Fibroblast of skin of abdomen (primary cell): ENCODE results near the gene LRP1-AS.

ENCODE experiments used
- DNase-seq: peaks from one replicate; pipeline ENCODE4 v3.0.0-alpha.2; 2013

LRP1-AS gene

DNA sequence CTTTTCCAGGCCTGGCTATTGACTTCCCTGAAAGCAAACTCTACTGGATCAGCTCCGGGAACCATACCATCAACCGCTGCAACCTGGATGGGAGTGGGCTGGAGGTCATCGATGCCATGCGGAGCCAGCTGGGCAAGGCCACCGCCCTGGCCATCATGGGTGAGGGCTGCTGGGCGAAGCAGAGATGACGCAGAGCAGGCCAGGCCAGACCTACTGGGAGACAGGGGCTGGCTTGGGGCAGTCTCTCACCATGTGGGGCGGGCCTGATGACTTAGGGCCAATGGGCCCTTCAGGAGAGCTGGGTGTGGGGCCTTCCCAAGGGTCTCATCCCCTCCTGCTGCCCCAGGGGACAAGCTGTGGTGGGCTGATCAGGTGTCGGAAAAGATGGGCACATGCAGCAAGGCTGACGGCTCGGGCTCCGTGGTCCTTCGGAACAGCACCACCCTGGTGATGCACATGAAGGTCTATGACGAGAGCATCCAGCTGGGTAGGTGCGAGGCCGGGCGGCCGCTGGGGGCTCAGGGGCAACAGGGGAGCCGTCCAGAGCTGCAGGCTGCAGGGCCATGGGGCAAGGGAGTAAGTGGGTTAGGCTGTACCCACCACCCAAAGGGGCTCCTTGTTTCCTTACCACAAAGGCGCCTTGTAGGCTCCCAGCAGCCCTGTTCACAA is 33.0 kb upstream of the LRP1-AS start:
- DNase-seq: no peak

DNA sequence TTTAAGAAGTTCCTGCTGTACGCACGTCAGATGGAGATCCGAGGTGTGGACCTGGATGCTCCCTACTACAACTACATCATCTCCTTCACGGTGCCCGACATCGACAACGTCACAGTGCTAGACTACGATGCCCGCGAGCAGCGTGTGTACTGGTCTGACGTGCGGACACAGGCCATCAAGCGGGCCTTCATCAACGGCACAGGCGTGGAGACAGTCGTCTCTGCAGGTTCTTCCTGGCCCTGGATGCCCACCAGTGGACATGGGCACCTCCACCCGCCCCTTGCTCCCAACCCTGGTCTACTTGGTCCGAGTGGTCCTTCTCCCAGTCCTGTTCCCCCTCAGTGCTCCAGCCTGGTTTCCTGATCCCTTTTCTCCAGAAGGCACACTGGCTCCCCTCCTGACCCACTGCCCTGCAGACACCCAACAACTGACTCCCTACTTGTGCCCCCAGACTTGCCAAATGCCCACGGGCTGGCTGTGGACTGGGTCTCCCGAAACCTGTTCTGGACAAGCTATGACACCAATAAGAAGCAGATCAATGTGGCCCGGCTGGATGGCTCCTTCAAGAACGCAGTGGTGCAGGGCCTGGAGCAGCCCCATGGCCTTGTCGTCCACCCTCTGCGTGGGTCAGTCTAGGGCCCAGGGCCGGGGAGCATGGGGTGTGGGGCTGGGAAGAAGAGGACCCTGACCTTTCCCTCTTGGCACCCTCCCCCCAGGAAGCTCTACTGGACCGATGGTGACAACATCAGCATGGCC is 32.1 kb upstream of the LRP1-AS start:
- DNase-seq: no peak

DNA sequence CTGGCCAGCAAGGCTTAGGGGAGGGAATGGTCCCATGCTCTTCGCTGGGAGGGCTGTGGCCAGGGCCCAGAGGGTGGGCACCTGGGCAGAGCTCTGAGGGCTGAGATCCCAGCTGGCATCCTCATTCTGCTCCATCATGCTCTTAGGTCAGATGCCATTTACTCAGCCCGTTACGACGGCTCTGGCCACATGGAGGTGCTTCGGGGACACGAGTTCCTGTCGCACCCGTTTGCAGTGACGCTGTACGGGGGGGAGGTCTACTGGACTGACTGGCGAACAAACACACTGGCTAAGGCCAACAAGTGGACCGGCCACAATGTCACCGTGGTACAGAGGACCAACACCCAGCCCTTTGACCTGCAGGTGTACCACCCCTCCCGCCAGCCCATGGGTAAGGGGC is 30.8 kb upstream of the LRP1-AS start:
- no peak for DNase-seq

DNA sequence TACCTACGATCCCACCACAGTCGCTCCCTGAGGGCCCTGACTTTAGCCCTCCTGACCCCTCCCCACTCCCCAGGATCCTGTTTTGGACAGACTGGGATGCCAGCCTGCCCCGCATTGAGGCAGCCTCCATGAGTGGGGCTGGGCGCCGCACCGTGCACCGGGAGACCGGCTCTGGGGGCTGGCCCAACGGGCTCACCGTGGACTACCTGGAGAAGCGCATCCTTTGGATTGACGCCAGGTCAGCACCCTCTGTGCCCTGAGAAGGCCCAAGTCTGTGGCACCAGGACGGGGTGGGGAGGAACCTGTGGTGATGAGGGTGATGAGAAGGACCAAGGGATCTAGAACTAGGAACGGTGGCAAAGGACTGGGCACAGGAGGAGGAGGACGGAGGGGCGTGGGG is 29.9 kb upstream of the LRP1-AS start:
- DNase-seq: no peak

DNA sequence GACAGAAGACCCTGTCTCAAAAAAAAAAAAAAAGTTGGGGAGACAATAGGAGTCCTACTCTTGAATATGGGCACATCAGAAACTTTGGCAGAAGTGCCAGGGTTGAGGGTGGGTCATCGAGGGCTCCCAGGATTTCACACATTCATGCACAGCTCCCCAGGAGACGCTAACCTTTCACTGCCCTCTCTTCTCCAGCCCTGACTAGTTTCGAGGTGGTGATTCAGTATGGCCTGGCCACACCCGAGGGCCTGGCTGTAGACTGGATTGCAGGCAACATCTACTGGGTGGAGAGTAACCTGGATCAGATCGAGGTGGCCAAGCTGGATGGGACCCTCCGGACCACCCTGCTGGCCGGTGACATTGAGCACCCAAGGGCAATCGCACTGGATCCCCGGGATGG is 29.4 kb upstream of the LRP1-AS start:
- no peak for DNase-seq

DNA sequence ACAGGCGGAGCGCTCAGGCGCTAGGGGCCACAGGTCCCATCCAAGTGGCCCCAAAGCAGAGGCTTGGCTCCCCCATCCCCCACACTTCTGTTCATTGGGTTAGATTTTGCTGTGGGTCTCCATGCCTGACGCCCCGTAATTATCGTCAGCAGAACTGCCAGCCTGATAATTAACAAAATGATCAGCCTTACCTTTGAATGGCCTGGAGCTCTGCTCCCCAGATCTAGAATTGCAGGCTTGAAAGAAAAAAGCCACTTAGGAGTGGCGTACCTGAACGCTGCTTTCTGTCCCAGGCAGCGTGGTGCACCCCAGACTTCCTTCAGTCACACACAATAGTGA is 28.7 kb upstream of the LRP1-AS start:
- DNase-seq: no peak

DNA sequence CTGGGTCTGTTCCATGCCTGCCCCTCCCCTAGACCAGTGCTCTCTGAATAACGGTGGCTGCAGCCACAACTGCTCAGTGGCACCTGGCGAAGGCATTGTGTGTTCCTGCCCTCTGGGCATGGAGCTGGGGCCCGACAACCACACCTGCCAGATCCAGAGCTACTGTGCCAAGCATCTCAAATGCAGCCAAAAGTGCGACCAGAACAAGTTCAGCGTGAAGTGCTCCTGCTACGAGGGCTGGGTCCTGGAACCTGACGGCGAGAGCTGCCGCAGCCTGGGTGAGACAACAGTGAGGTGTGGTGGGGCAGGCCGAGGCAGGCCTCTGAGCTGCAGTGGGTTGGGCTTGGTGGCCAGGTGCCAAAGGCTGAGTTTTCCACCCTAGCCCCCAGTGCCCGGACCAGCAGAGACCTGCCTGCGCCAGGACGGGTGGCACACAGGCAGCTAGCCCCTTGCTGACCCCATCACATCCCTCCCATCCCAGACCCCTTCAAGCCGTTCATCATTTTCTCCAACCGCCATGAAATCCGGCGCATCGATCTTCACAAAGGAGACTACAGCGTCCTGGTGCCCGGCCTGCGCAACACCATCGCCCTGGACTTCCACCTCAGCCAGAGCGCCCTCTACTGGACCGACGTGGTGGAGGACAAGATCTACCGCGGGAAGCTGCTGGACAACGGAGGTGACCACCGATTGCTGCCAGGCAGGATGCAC is 28.2 kb upstream of the LRP1-AS start:
- DNase-seq: peak; percentile 53

DNA sequence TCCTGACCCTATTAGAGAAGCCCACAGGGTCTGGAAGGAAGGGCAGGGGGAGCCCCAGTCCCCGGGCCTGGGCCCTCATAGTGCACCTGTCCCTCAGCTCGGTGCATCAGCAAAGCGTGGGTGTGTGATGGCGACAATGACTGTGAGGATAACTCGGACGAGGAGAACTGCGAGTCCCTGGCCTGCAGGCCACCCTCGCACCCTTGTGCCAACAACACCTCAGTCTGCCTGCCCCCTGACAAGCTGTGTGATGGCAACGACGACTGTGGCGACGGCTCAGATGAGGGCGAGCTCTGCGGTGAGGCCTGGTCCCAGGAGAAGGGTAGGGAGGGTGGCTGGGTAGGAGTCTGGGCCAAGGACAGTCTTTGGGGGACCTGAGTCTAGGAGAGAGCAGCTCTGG is 26.3 kb upstream of the LRP1-AS start:
- no peak for DNase-seq

DNA sequence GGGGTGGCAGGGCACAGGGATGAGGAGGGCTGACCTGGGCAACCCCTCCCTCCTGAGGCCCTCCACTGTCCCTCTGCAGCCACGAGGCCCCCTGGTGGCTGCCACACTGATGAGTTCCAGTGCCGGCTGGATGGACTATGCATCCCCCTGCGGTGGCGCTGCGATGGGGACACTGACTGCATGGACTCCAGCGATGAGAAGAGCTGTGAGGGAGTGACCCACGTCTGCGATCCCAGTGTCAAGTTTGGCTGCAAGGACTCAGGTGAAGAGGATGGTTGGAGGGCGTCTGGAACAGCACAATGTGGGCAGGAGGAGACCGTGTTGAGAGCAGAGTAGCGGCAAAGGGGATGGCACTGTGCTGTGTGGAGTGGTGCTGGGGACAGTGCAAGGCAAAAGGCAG is 25.7 kb upstream of the LRP1-AS start:
- DNase-seq: no peak

DNA sequence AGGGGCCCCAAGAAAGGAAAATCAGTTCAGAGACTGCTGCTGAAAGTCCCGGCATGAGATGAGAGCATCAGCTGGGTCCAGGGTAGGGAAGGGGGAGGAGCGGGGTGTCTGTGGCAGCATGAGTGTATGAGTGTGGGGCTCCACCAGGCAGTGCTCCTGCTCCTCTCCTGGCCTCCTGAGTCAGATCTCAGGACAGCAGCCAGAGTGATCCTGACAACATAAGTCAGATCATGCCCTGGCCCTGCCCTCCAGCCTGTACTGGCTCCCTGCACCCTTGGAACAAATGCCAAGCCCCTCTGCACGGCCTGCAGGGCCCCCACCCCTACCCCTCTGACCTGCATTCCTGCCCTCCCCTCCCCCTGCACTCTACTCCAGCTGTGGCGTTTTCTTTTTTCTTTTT is 24.2 kb upstream of the LRP1-AS start:
- DNase-seq: peak; percentile 77

DNA sequence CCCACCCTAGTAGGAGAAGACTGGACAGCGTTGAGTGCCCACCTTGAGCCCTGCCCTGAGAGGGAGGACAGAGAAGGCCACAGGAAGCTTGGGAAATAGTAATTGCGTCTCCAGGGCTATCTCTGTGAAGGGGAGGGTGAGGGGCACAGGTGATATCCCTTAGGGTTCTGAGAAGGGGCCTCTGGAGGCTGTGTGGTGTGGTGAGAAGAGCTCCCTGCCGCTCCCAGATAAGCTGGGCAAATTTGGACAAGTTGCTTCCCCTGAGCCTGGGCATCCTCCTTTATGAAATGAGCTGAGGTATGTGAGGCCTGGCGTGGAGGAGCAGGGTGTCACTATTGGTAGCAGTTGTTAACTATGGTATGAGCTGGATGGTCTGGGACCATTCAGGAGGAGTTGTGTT is 23.5 kb upstream of the LRP1-AS start:
- no peak for DNase-seq

DNA sequence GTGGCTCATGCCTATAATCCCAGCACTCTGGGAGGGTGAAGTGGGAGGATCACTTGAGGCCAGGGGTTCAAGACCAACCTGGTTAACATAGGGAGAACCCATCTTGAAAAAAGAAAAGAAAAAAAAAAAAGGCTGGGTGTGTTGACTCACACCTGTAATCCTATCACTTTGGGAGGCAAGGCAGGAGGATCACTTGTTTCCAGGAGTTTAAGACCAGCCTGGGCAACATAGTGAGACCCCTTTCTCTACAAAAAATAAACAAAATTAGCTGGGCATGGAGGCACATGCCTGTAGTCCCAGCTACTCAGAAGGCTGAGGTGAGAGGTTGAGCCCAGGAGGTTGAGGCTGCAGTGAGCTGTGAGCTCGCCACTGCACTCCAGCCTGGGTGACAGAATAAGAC is 23.0 kb upstream of the LRP1-AS start:
- no peak for DNase-seq

DNA sequence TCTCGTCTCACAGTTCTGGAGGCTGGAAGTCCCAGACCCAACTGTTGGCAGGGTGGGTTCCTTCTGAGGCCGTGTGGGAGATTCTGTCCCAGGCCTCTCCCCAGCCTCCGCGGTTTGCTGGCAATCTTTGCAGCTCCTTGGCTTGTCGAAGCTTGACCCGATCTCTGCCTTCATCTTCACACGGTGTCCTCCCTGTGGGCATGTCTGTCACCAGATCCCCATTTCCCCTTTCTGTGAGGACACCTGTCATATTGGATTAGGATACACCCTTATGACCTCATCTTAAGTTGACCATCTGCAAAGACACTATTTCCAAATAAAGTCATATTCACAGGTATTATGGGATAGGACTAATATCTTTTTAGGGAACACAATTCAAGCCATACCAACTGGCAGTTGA is 22.6 kb upstream of the LRP1-AS start:
- no peak for DNase-seq

DNA sequence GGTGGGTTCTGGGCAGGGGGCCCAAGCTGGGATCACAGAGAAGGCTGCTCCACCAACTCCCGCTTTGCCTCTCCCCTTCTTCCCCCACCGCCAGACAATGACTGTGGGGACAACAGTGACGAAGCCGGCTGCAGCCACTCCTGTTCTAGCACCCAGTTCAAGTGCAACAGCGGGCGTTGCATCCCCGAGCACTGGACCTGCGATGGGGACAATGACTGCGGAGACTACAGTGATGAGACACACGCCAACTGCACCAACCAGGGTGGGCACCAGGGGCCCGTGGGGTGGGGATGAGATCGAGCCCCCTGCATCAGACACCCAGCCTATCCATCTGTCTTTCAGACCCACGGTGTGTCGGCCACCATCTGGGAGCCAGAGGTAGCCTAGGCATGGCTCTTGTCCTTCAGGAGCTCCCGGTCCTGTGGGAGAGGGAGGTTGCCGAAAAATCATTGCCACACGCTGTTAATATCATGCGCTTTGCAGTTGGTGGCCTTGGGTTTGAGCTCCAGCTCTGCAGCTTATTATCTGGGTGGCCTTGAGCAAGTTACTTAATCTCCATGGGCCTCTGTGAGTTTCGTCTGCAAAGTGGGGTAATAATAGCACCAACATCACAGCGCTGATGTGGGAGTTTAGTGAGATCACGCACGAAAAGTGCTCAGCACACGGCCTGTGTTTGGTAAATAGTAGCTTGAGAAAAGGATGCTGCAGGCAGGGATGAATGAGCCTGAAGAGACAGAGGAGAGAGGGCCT is 21.8 kb upstream of the LRP1-AS start:
- no peak for DNase-seq

DNA sequence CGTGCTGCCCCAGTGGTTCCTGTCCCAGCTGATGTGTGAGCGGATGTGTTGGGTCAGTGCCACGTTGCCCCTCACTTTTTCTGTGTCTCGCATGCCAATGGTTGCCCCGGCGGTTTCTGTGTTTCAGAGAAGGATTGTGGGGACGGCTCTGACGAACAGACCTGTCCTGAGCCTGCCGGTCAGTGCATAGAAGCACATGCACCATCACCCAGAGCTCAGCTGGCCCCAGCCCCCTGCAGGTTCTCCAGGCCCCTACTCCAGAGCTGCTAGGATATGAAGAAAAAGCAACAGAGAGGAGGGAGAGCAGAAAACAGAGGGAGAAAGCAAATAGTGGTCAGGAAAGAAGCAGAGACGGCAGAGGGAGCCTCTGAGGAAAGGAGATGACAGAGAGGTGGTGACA is 20.6 kb upstream of the LRP1-AS start:
- DNase-seq: no peak

DNA sequence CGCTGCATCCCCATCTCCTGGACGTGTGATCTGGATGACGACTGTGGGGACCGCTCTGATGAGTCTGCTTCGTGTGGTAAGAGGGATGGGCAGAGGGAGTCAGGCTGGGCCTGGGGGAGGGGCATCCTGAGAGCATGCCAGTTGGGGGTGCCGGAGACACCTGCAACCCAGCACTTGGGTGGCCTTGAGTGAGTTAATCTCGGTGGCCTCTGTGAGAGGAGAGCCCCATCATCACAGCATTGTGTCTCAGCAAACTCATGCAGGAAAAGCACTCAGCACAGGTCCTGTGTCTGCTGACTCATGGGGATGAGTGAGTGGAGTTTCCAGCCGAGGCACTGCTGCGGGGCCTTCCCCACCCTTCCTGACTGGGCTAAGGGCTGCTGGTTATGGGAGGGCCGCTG is 19.6 kb upstream of the LRP1-AS start:
- DNase-seq: peak; percentile 72

DNA sequence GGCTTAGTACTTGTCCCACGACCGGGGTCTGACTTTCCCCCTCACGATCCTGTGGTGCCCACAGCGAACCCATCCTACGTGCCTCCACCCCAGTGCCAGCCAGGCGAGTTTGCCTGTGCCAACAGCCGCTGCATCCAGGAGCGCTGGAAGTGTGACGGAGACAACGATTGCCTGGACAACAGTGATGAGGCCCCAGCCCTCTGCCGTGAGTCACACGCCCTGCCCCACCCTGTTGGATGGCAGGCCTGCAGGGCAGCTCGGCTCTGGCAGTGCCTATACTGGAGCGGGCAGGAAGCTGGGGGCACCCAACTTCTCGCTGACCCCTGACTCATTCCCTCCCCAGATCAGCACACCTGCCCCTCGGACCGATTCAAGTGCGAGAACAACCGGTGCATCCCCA is 18.3 kb upstream of the LRP1-AS start:
- DNase-seq: no peak

DNA sequence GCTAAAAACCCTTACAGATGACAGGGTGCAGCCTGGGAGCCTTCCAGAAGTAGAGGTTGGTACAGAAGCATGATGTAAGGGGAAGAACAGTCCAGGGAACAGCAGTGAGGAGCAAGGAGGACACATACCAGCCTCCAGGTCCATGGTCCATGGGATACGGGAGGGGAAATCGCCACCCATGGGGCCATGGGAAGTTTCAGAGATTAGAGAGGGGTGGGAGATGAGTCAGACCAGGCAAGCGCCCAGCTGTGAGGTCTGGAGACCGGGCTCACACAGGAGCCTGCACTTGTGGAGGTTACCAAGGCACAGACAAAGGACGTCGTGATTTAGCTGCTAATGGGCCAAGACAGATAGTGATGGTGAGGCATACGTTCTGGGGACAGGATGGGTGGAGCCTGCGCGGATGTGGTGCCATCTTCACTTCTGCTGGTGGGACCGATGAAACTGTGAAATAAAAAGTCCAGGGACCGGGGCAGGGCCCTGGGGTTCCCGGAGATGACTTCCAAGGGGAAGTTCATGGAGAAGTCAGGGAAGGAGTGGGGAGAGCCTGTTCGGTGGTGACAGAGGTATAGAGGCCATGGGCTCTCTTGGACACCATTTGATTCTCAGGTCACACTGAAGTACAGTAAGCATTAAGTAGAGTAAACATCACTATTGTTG is 17.7 kb upstream of the LRP1-AS start:
- no peak for DNase-seq

DNA sequence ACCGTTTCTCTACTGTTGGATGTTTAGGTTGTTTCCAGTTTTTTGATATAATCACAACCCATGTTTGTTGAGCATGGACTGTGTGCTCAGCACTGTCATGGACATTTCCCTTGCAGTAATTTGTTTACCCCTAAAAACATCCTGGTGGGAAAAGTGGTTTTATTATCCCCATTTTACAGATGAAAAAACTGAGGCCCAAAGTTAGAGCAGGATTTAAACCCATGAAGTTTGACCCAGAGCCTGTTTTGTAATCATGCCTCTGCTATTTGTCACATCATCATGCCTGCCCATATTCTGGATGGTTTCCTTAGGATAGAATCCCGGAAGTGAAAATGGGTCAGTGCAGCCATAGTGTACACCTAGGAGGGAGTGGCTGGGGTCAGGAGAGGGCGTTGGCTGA is 17.0 kb upstream of the LRP1-AS start:
- DNase-seq: no peak

DNA sequence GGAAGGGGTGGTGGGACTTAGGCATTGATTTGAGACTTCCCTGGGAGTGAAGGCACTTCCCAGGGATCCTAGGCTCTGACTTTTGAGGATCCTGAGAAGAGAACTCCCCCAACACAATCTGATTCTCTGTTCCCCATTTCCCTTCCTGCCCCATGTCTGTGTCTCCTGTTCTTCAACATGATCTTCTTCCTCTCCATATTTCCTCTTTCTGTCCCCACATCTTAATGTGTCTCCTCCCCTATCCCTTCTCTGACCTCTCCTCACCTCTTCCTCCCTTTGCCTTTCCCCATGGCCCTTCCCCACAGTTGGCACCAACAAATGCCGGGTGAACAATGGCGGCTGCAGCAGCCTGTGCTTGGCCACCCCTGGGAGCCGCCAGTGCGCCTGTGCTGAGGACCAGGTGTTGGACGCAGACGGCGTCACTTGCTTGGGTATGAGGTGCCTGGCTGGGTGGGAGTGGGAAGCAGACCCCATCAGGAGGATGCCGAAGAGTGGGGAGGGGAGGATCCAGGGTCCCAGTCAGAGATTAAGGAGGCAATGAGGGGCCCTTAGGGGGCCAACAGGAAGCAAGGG is 15.2 kb upstream of the LRP1-AS start:
- DNase-seq: no peak

DNA sequence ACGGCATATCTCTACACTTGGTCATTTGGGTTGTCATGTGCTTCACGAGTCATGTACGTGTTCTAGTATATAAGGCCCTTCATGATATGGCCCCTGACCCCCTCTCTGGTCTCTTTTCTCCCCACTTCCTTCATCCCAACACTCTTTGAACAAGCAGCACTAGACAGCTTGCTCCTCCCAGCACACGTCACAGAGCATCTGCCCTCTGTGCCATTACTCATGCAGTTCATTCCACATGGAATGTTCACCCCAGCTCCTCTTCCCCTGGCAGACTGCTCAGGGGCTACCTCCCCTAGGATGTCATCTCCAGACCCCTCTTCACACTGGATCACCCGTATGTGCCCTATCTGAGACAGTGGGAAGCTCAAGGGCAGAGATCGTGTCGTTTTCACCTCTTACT is 14.1 kb upstream of the LRP1-AS start:
- DNase-seq: peak; percentile 37

DNA sequence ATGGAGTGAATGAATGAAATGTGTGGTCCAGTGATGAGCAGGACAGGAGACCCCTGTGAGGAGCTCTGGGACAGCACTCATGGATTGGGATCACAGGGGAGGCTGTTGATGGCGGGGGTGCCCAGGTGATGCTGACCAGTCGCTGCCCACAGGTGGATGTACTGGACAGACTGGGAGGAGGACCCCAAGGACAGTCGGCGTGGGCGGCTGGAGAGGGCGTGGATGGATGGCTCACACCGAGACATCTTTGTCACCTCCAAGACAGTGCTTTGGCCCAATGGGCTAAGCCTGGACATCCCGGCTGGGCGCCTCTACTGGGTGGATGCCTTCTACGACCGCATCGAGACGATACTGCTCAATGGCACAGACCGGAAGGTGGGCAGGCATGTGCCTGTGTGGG is 13.3 kb upstream of the LRP1-AS start:
- no peak for DNase-seq
